ENCODE data around the gene LAMB1. TPM values are rescaled to one million over a fixed set of nuclear protein-coding genes. Genes with fewer than 3 reads are reported as not detected.
A peak's percentile ranks its signal among the peaks of the same experiment; 100 is the strongest.

The LAMB1 gene
- total RNA-seq, 4 donors from 2014 or later = 76.7 to 216 (median 84.6) TPM

GRCh38 chr7:107953265-107953923 is 49.6 kb downstream of the LAMB1 start:
- Histone ChIP-seq H3K4me1 (peaks cover 19% of the 10 kb centered on the region), H3K36me3 (peaks cover 29% of the 10 kb centered on the region), H3K9me3 (no peaks in the 10 kb centered on the region), H3K27ac (no peak overlapping the region), H3K27me3 (no peaks in the 10 kb centered on the region), H3K4me3 (no peak overlapping the region)
- TF ChIP-seq POLR2A (IDR thresholded peaks at IDR 0.05) = no peak
- no peak for TF ChIP-seq EP300 (IDR thresholded peaks at IDR 0.05)
- TF ChIP-seq POLR2AphosphoS5 (IDR thresholded peaks at IDR 0.05) = no peak
- no peak for TF ChIP-seq CTCF (IDR thresholded peaks at IDR 0.05)
- 88% methylated on average over 6 of the region's 10 CpGs for WGBS
- DNase-seq (ENCODE audit: low spot score in 2 of 2) = no peak

- Histone ChIP-seq H3K4me1 (peaks cover 4% of the 10 kb centered on the region), H3K9me3 (no peaks in the 10 kb centered on the region), H3K4me3 (no peak overlapping the region), H3K27ac (no peak overlapping the region), H3K27me3 (no peaks in the 10 kb centered on the region), H3K36me3 (peaks cover 33% of the 10 kb centered on the region)
- WGBS = 85% methylated on average over 9 of the region's 9 CpGs
- no peak for DNase-seq (ENCODE audit: low spot score in 2 of 2)
- no peak for TF ChIP-seq POLR2AphosphoS5 (IDR thresholded peaks at IDR 0.05)
- TF ChIP-seq EP300 (IDR thresholded peaks at IDR 0.05) = no peak
- TF ChIP-seq CTCF (IDR thresholded peaks at IDR 0.05) = no peak
- no peak for TF ChIP-seq POLR2A (IDR thresholded peaks at IDR 0.05)
These were observed 51.1 kb downstream of the LAMB1 start for GRCh38 chr7:107951896-107952295.

- 89% methylated on average over 14 of the region's 14 CpGs for WGBS
- DNase-seq (ENCODE audit: low spot score in 2 of 2) = no peak
- Histone ChIP-seq H3K27me3 (no peaks in the 10 kb centered on the region), H3K4me3 (no peak overlapping the region), H3K36me3 (peaks cover 33% of the 10 kb centered on the region), H3K27ac (no peak overlapping the region), H3K4me1 (peaks cover 4% of the 10 kb centered on the region), H3K9me3 (no peaks in the 10 kb centered on the region)
- no peak for TF ChIP-seq POLR2AphosphoS5 (IDR thresholded peaks at IDR 0.05)
- no peak for TF ChIP-seq EP300 (IDR thresholded peaks at IDR 0.05)
- TF ChIP-seq POLR2A (IDR thresholded peaks at IDR 0.05) = no peak
- no peak for TF ChIP-seq CTCF (IDR thresholded peaks at IDR 0.05)
These were observed 51.7 kb downstream of the LAMB1 start for GRCh38 chr7:107951172-107951787.

- no peak for DNase-seq (ENCODE audit: low spot score in 2 of 2)
- H3K36me3 ChIP-seq = peaks cover 44% of the 10 kb centered on the region
- no peaks in the 10 kb centered on the region for H3K9me3 ChIP-seq
- H3K4me1 ChIP-seq = peaks cover 4% of the 10 kb centered on the region
- H3K27me3 ChIP-seq = no peaks in the 10 kb centered on the region
- TF ChIP-seq POLR2A (IDR thresholded peaks at IDR 0.05) (no peak), EP300 (IDR thresholded peaks at IDR 0.05) (no peak), CTCF (IDR thresholded peaks at IDR 0.05) (no peak), POLR2AphosphoS5 (IDR thresholded peaks at IDR 0.05) (no peak)
- H3K4me3 ChIP-seq = no peak overlapping the region
- WGBS = 76% methylated on average over 1 of the region's 1 CpG
- H3K27ac ChIP-seq = peak overlapping the region; percentile 8
These were observed 53.5 kb downstream of the LAMB1 start for GRCh38 chr7:107949443-107949935.

- no peak for DNase-seq (ENCODE audit: low spot score in 2 of 2)
- peaks cover 44% of the 10 kb centered on the region for H3K36me3 ChIP-seq
- peaks cover 4% of the 10 kb centered on the region for H3K4me1 ChIP-seq
- no peaks in the 10 kb centered on the region for H3K9me3 ChIP-seq
- no peak overlapping the region for H3K4me3 ChIP-seq
- peak overlapping the region; percentile 8 for H3K27ac ChIP-seq
- H3K27me3 ChIP-seq = no peaks in the 10 kb centered on the region
- no peak for TF ChIP-seq EP300 (IDR thresholded peaks at IDR 0.05)
- no peak for TF ChIP-seq POLR2A (IDR thresholded peaks at IDR 0.05)
- no peak for TF ChIP-seq CTCF (IDR thresholded peaks at IDR 0.05)
- TF ChIP-seq POLR2AphosphoS5 (IDR thresholded peaks at IDR 0.05) = no peak
- WGBS = 77% methylated on average over 7 of the region's 7 CpGs
These were observed 54.1 kb downstream of the LAMB1 start for GRCh38 chr7:107948645-107949442.

Data from suprapubic skin (tissue), 4 donors.